KMS-11 (cell line): ENCODE results near the gene SMCO2.

Experiments
- H2AFZ ChIP-seq: fragments of 200-600 bp; sonication (generic); 2 replicates; pipeline ENCODE4 v1.6.1; 2016; ENCODE audit warnings: antibody characterized with exemption, mixed run types, low read depth
- H3K27ac ChIP-seq: fragments of 200-600 bp; sonication (generic); 2 replicates; pipeline ENCODE4 v1.6.1; 2016; ENCODE audit warnings: mild to moderate bottlenecking, mixed run types
- H3K27me3 ChIP-seq: fragments of 200-600 bp; sonication (generic); 2 replicates; pipeline ENCODE4 v1.6.1; 2017; ENCODE audit warnings: mild to moderate bottlenecking, low read depth, mixed run types, moderate library complexity; ENCODE audit not compliant: insufficient read depth
- H3K36me3 ChIP-seq: fragments of 200-600 bp; sonication (generic); 2 replicates; pipeline ENCODE4 v1.6.1; 2017; ENCODE audit warnings: mild to moderate bottlenecking, mixed run types; ENCODE audit not compliant: insufficient read depth
- H3K4me1 ChIP-seq: fragments of 200-600 bp; sonication (generic); 2 replicates; pipeline ENCODE4 v1.6.1; 2016; ENCODE audit warnings: mild to moderate bottlenecking, low read depth, mixed run types; ENCODE audit not compliant: poor library complexity, severe bottlenecking
- H3K4me2 ChIP-seq: fragments of 200-600 bp; sonication (generic); 2 replicates; pipeline ENCODE4 v1.7.0; 2016; ENCODE audit warnings: mild to moderate bottlenecking, mixed run types
- H3K4me3 ChIP-seq: fragments of 200-600 bp; sonication (generic); IDR thresholded peaks from 2 replicates; pipeline ENCODE4 v1.6.1; 2017; ENCODE audit warnings: low read depth, low read length, mixed read lengths; ENCODE audit not compliant: insufficient read depth
- H3K79me2 ChIP-seq: fragments of 200-600 bp; sonication (generic); 2 replicates; pipeline ENCODE4 v1.6.1; 2016; ENCODE audit warnings: low read depth, mixed run types; ENCODE audit not compliant: insufficient read depth
- H3K9ac ChIP-seq: fragments of 200-600 bp; sonication (generic); 2 replicates; pipeline ENCODE4 v1.6.1; 2016; ENCODE audit warnings: mild to moderate bottlenecking, mixed run types
- H4K20me1 ChIP-seq: fragments of 200-600 bp; sonication (generic); 2 replicates; pipeline ENCODE4 v1.6.1; 2016; ENCODE audit warnings: mild to moderate bottlenecking, mixed run types; ENCODE audit not compliant: insufficient read depth
- CTCF ChIP-seq: fragments of 200-600 bp; sonication (generic); conservative IDR thresholded peaks from 2 replicates; pipeline ENCODE4 v1.6.1; 2017; ENCODE audit warnings: low read depth, mild to moderate bottlenecking, antibody characterized with exemption, low read length, moderate library complexity, mixed read lengths

Gene SMCO2

GRCh38 chr12:27504507-27504906 lies 58.0 kb downstream of the SMCO2 start:
- Histone ChIP-seq H3K9ac (no peak overlapping the region), H3K4me1 (no peaks in the 10 kb centered on the region), H3K27me3 (no peaks in the 10 kb centered on the region), H3K27ac (no peak overlapping the region), H3K79me2 (no peaks in the 10 kb centered on the region), H3K36me3 (no peaks in the 10 kb centered on the region), H3K4me2 (no peak overlapping the region), H3K4me3 (no peak overlapping the region), H4K20me1 (no peaks in the 10 kb centered on the region), H2AFZ (no peak overlapping the region)
- no peak for TF ChIP-seq CTCF

GRCh38 chr12:27505109-27505508 lies 58.6 kb downstream of the SMCO2 start:
- no peak overlapping the region for H3K9ac ChIP-seq
- H2AFZ ChIP-seq: no peak overlapping the region
- H4K20me1 ChIP-seq: no peaks in the 10 kb centered on the region
- TF ChIP-seq CTCF: no peak
- H3K4me3 ChIP-seq: no peak overlapping the region
- H3K27ac ChIP-seq: no peak overlapping the region
- H3K27me3 ChIP-seq: no peaks in the 10 kb centered on the region
- H3K4me1 ChIP-seq: no peaks in the 10 kb centered on the region
- H3K36me3 ChIP-seq: no peaks in the 10 kb centered on the region
- no peaks in the 10 kb centered on the region for H3K79me2 ChIP-seq
- no peak overlapping the region for H3K4me2 ChIP-seq

- no peak overlapping the region for H2AFZ ChIP-seq
These were observed 59.2 kb downstream of the SMCO2 start for GRCh38 chr12:27505761-27506160.

DNA sequence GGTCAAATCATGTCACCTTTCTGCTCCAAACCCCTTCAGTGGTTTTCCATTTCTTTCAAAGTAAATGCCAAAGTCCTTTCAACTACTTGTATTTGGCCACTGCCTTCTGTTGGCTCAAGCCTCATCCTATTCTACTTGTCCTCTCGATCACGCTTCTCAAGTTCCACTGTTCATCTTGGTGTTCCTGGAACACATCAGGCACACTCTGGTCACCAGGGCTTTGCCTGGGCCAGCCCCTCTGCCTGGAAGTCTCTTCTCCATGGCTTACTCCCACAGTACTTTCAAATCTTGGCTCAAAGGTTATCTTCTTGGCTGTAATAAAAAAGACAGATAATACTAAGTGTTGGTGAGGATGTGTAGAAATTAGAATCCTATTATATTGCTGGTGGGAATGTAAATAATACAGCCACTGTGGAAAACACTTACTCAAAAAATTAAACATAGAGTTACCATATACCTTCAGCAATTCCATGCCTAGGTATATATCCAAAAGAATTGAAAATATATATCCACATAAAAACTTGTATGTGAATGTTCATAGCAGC lies 60.2 kb downstream of the SMCO2 start:
- no peaks in the 10 kb centered on the region for H3K36me3 ChIP-seq
- H3K27ac ChIP-seq: no peak overlapping the region
- no peak for TF ChIP-seq CTCF
- no peak overlapping the region for H3K9ac ChIP-seq
- no peaks in the 10 kb centered on the region for H3K4me1 ChIP-seq
- no peak overlapping the region for H3K4me3 ChIP-seq
- no peaks in the 10 kb centered on the region for H4K20me1 ChIP-seq
- H3K79me2 ChIP-seq: no peaks in the 10 kb centered on the region
- no peak overlapping the region for H2AFZ ChIP-seq
- H3K4me2 ChIP-seq: no peak overlapping the region
- H3K27me3 ChIP-seq: no peaks in the 10 kb centered on the region

More at GRCh38 chr12:27505761-27506160, 59.2 kb downstream of the SMCO2 start:
- no peak overlapping the region for H3K9ac ChIP-seq
- no peak for TF ChIP-seq CTCF
- no peaks in the 10 kb centered on the region for H3K4me1 ChIP-seq
- no peaks in the 10 kb centered on the region for H3K36me3 ChIP-seq
- no peaks in the 10 kb centered on the region for H4K20me1 ChIP-seq
- H3K4me3 ChIP-seq: no peak overlapping the region
- H3K79me2 ChIP-seq: no peaks in the 10 kb centered on the region
- H3K27me3 ChIP-seq: no peaks in the 10 kb centered on the region
- H3K27ac ChIP-seq: no peak overlapping the region
- no peak overlapping the region for H3K4me2 ChIP-seq
